ENCODE measurements around the gene CHCHD3.

- TF ChIP-seq POLR2AphosphoS5 (IDR thresholded peaks at IDR 0.05; ENCODE audit: borderline replicate concordance, low read depth, low read length) (no peak), EZH2 (IDR thresholded peaks at IDR 0.05) (no peak)
Observed at GRCh38 chr7:133053321-133053891, 28.5 kb downstream of the CHCHD3 start.
